ENCODE data around the gene FSHB.
"Not testable (repeated sequence)": the region's sequence is repeated elsewhere in the genome, so short reads cannot be mapped to it uniquely, and the experiment has no call there.

The FSHB gene

DNA sequence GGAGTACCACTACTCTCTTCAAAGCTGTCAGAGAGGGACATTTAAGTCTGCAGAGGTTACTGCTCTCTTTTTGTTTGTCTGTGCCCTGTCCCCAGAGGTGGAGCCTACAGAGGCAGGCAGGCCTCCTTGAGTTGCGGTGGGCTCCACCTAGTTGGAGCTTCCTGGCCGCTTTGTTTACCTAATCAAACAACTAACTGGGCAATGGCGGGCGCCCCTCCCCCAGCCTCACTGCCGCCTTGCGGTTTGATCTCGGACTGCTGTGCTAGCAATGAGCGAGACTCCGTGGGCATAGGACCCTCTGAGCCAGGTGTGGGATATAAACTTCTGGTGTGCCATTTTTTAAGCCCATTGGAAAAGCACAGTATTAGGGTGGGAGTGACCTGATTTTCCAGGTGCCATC is 37.8 kb downstream of the FSHB start:
- H3K9ac ChIP-seq (ENCODE audit: low read length); H3K4me3 ChIP-seq (ENCODE audit: low read depth, low read length); H3K36me3 ChIP-seq (ENCODE audit: control insufficient read depth, insufficient read depth, low read length); H3K27ac ChIP-seq (ENCODE audit: low read depth, low read length); H3K9me3 ChIP-seq (ENCODE audit: control insufficient read depth, insufficient read depth, low read depth, low read length); H3K4me1 ChIP-seq (ENCODE audit: control insufficient read depth, insufficient read depth, low read length); H3K27me3 ChIP-seq (ENCODE audit: control insufficient read depth, insufficient read depth, low read length): not testable (repeated sequence)

DNA sequence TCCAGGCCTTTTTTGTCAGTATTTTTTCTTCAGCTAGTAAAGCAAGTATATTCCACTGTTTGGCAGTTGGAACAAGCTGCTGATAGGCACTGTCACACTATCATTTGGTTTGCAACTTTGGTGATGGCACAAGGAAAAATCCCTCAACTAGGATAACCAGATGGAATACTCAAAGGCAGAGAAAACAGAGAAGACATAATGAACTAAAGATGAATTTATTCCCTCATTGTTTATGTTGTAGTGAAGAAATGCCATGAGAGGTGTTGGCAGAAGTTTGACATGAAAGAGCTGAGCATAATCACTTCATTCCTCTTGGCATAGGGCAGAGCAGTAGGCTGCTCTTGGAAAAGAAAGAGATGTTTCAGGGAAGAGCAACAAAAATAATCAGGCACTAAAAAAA is 39.9 kb downstream of the FSHB start:
- Histone ChIP-seq H3K9ac (ENCODE audit: low read length) (no peak overlapping the region), H3K4me3 (ENCODE audit: low read depth, low read length) (no peak overlapping the region), H3K4me1 (ENCODE audit: control insufficient read depth, insufficient read depth, low read length) (no peaks in the 10 kb centered on the region), H3K27ac (ENCODE audit: low read depth, low read length) (no peak overlapping the region), H3K9me3 (ENCODE audit: control insufficient read depth, insufficient read depth, low read depth, low read length) (no peaks in the 10 kb centered on the region; the same call in 1 of the 2 replicates), H3K27me3 (ENCODE audit: control insufficient read depth, insufficient read depth, low read length) (no peaks in the 10 kb centered on the region), H3K36me3 (ENCODE audit: control insufficient read depth, insufficient read depth, low read length) (no peaks in the 10 kb centered on the region)

- H3K4me1 ChIP-seq (ENCODE audit: control insufficient read depth, insufficient read depth, low read length), result no peaks in the 10 kb centered on the region
- H3K27ac ChIP-seq (ENCODE audit: low read depth, low read length), result no peak overlapping the region
- no peaks in the 10 kb centered on the region for H3K27me3 ChIP-seq (ENCODE audit: control insufficient read depth, insufficient read depth, low read length)
- H3K36me3 ChIP-seq (ENCODE audit: control insufficient read depth, insufficient read depth, low read length), result no peaks in the 10 kb centered on the region
- H3K4me3 ChIP-seq (ENCODE audit: low read depth, low read length), result no peak overlapping the region
- no peaks in the 10 kb centered on the region for H3K9me3 ChIP-seq (ENCODE audit: control insufficient read depth, insufficient read depth, low read depth, low read length)
- H3K9ac ChIP-seq (ENCODE audit: low read length), result no peak overlapping the region
Observed at GRCh38 chr11:30277176-30277575, 46.4 kb downstream of the FSHB start.

DNA sequence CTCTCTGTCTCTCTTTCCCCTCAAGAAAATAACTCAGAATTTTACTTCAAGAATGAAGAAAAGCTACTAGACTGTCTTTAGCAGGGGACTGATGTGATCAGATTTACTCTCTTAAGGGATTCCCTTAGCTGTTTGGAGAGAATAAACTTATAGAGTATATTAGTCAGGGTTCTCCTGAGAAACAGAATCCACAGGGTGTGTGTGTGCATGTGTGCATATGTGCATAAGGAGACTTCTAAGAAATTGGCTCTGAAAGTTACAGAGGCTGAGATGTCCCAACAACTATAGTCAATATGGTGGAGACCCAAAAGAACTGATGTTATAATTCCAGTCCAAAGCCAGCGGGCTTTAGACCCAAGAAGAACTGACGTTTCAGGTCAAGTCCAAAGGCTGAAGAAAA is 49.0 kb downstream of the FSHB start:
- H3K27me3 ChIP-seq (ENCODE audit: control insufficient read depth, insufficient read depth, low read length), result no peaks in the 10 kb centered on the region; the same call in 1 of the 2 replicates

DNA sequence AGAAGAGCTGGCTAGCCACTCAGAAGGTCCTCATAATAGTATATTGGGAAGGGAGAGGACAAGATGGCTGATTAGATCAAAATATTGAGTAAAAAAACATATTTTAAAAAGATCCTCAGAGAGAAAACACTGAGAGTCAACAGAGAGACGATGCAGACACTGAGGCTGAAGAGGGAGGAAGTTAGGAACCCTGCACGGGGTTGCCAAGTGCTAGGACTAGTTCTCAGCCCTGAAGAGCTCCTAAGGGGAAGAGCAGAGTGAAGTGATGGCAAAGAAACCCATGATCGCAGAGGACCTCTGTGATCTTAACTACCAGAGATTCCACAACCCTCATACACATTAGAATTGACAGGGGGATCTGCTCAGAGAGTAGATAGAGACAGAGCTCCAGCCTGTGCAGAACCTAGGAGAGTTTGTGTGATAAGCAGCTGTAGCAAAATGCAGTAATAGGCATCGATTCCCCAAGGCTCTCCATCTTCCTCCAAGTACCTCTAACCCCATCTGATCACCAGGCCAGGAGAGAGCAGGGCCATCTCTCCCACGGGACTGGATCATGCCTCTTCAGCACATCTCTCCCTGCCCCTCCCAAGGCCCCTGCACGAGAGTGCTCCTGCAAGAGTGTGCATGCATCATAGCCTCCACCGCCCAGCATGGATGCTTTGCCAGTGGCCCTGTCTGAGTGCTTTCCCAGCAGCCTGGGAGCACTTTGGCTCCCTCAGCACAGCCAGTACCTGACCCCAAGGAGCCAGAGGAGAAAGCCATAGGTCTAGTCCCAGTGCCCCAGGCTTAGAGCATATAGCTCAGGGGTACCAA is 50.9 kb downstream of the FSHB start:
- no peaks in the 10 kb centered on the region for H3K9me3 ChIP-seq (ENCODE audit: control insufficient read depth, insufficient read depth, low read depth, low read length)
- H3K4me3 ChIP-seq (ENCODE audit: low read depth, low read length), result no peak overlapping the region
- no peaks in the 10 kb centered on the region; the same call in 1 of the 2 replicates for H3K27me3 ChIP-seq (ENCODE audit: control insufficient read depth, insufficient read depth, low read length)
- H3K4me1 ChIP-seq (ENCODE audit: control insufficient read depth, insufficient read depth, low read length), result no peaks in the 10 kb centered on the region
- H3K36me3 ChIP-seq (ENCODE audit: control insufficient read depth, insufficient read depth, low read length), result no peaks in the 10 kb centered on the region
- H3K9ac ChIP-seq (ENCODE audit: low read length), result no peak overlapping the region
- H3K27ac ChIP-seq (ENCODE audit: low read depth, low read length), result no peak overlapping the region

More for the DNA sequence above, 49.0 kb downstream of the FSHB start:
- Histone ChIP-seq H3K27ac (ENCODE audit: low read depth, low read length) (no peak overlapping the region), H3K4me1 (ENCODE audit: control insufficient read depth, insufficient read depth, low read length) (no peaks in the 10 kb centered on the region), H3K9ac (ENCODE audit: low read length) (no peak overlapping the region), H3K9me3 (ENCODE audit: control insufficient read depth, insufficient read depth, low read depth, low read length) (no peaks in the 10 kb centered on the region), H3K4me3 (ENCODE audit: low read depth, low read length) (no peak overlapping the region), H3K36me3 (ENCODE audit: control insufficient read depth, insufficient read depth, low read length) (no peaks in the 10 kb centered on the region)

GRCh38 chr11:30282289-30282631 is 51.4 kb downstream of the FSHB start:
- Histone ChIP-seq H3K27me3 (ENCODE audit: control insufficient read depth, insufficient read depth, low read length) (no peaks in the 10 kb centered on the region; the same call in 1 of the 2 replicates), H3K36me3 (ENCODE audit: control insufficient read depth, insufficient read depth, low read length) (no peaks in the 10 kb centered on the region), H3K9ac (ENCODE audit: low read length) (no peak overlapping the region), H3K9me3 (ENCODE audit: control insufficient read depth, insufficient read depth, low read depth, low read length) (no peaks in the 10 kb centered on the region), H3K4me1 (ENCODE audit: control insufficient read depth, insufficient read depth, low read length) (no peaks in the 10 kb centered on the region), H3K4me3 (ENCODE audit: low read depth, low read length) (no peak overlapping the region), H3K27ac (ENCODE audit: low read depth, low read length) (no peak overlapping the region)

Data from HUES6 (cell line).